Amniotic epithelial cell (primary cell): ENCODE data around the gene BSDC1.

Experiments used
- DNase-seq: peaks from one replicate; pipeline ENCODE4 v3.0.0-alpha.2; 2010; ENCODE audit warnings: low read depth

Gene BSDC1

DNA sequence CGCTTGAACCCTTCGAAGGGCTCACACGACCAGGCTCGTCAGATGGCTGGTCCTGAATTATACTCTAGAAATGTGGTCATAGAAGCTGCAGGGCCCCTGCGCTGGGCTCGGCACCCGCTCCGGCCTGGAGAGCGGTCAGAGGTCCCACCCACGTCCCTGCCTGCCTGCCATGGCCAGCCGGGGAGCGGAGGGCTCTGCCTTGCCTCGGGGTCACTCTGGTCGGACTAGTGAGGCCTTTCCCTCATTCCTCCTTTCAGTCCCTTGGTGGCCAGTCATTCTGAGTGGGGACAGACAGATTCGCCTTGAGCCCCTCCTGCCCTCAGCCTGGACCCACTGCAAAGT lies 57.7 kb downstream of the BSDC1 start:
- no peak for DNase-seq

- DNase-seq, result peak; percentile 38
These were observed 58.3 kb downstream of the BSDC1 start, which contains the start of gene MARCKSL1 for GRCh38 chr1:32335790-32336590. TSS of gene MARCKSL1 (minus strand) at chr1:32336233. CDS start at chr1:32336033, 200 bp downstream.

GRCh38 chr1:32335535-32335789 lies 58.8 kb downstream of the BSDC1 start:
- no peak for DNase-seq

- no peak for DNase-seq
These were observed 59.2 kb downstream of the BSDC1 start for GRCh38 chr1:32334864-32335534.

DNA sequence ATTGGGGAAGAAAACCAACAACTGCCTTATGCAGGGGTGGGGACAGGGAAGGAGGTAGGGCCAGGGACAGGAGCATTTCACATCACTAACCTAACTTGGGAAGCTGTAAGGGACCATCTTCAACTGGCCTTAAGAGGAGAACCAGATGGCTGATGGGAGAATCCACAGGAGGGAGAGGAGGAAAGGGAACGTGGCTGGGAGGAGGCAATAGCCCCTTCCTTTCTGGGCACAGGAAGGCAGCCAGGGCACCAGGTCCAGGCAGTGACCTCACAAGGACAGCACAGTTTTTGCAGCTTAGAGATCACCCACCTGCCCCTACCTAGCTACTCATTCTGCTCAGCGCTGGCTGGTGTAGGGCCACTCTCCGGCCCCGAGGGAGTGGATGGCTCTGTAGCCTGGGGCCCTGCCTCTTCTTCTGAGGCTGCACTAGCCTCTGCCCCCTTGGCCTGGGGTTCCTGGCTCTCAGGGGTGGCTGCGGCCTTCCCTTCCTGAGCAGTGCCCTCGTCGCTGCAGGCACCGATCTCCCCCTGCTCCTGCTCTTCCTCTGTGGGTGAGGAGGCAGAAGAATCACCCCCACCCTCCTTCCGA lies 59.9 kb downstream of the BSDC1 start:
- DNase-seq, result no peak

DNA sequence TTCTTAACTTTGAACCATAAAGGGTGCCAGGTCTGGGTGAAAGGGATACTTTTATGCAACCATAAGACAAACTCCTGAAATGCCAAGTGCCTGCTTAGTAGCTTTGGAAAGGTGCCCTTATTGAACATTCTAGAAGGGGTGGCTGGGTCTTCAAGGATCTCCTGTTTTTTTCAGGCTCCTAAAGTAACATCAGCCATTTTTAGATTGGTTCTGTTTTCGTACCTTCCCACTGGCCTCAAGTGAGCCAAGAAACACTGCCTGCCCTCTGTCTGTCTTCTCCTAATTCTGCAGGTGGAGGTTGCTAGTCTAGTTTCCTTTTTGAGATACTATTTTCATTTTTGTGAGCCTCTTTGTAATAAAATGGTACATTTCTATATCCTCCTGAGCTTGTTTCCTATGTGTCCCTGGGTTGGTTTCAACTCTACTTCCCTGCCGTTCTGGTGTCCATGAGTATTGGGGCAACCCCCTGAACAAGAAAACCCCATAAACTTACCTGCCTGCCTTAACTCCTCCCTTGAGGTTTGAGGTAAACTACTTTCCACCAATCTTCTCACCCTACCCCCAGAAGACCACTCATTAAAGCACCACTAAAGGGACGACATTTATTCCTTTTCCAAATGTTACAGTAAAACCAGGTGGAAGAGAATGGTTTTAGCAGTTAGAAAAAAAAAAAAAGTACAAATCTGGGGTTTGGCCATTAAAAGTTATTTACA lies 60.8 kb downstream of the BSDC1 start:
- DNase-seq, result no peak

- DNase-seq, result no peak
These were observed 61.8 kb downstream of the BSDC1 start for GRCh38 chr1:32332290-32333079.

DNA sequence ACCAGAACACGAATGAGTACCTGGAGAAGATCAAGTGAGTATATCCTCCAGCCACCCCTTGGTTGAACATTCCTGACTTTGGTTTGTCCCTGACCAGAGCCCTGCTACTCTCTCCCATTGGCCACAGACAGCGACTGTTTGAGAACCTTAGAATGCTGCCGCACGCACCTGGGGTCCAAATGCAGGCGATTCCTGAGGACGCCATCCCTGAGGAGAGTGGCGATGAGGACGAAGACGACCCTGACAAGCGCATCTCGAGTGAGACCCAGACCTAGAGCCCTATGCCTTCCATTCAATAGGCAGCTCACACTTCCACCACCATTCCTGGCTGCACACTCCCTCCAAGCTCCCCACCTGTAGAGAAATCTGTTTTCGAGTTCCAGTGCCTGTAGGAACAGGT lies 62.7 kb downstream of the BSDC1 start:
- no peak for DNase-seq

GRCh38 chr1:32330558-32331151 lies 63.6 kb downstream of the BSDC1 start:
- DNase-seq, result no peak

DNA sequence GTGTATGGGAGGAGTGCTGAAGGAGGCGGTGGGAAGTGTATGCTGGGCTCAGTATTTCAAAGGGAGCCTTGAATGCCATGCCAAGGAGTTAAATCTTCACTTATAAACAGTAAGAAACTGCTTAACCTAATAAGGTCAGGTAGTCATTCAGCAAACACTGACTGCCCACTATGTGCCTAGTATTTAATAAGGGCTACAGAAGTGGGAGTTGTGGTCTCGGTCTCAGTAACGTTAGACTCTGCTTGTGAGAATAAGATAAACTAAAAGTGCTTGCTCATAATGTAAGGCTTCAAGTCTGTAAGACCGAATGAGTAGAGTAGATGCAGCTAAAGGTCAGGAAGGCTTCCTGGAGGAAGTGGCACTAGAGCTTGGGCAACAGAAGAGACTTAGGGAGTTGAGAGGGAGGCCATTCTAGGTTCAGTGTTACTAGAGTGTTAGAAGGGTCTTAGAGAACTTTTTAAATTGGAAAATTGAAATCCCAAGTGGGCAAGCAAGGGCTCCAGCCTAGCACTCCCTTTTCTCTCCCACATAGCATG lies 64.2 kb downstream of the BSDC1 start:
- DNase-seq, result no peak

DNA sequence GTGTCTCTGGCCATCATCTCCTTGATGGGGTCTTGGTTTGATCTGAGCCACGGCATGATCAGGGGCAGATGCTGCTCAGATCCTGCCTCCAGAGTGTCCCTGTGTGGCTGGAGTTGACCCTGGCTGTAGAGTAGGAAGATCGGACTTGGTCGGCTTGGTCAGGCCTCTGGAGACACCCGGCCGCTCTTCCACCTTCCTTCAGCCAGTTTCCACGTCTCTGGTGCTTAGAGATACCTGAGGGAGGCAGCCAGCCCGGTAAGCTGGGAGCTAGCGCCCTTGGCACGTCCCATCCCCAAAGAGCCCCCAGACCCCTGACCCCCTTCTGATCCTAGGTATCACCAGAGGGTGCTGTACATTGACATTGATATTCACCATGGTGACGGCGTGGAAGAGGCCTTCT lies 67.0 kb downstream of the BSDC1 start:
- no peak for DNase-seq

DNA sequence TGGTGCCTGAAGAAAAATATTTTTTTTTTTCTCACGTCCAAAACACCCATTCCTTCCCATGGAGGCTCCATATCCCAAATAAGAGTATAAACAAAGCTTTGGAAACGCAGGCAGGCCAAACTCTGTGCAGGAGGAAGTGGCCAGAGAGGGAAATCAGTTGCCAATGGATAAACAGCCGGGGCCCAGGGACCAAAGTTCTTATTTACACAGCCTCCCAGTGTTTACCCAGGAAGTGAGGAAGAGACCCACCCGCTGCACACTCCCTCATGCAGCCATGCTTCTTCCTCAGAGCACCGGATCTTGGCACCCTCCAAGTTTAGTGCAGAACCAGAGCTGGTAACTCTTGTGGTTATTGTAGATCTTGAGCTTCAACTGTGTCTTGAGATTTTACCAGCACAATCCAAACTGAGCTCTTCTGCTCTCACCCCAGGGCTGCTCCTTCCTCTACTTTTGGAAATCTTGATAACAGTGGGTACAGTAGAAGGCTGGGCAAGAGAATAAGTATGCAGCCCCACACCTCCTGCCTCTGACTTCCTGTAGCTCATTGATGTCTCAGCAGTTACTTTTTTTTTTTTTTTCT lies 72.4 kb downstream of the BSDC1 start:
- DNase-seq, result no peak

GRCh38 chr1:32318127-32318869 lies 75.9 kb downstream of the BSDC1 start:
- DNase-seq, result no peak

DNA sequence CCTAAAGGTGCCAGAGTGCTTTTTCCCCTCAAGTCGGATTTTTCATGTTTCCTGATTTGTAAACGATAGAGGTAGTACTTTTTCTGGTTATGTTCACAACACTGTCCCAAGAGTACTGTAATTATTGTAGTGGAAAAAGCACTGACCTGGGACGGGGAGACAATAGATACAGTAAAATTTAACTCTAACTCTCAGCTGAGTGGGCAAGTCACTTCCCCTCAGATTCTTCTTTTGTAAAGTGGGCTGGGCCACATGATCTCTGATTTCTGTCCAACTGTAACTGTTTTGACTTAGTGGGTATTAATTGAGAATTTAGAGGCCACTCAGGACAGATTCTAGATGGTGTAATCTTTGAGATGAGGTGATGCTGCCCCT lies 77.4 kb downstream of the BSDC1 start:
- no peak for DNase-seq
